Measurements from ENCODE around the gene SNRK.

Gene SNRK

GRCh38 chr3:43316783-43317460, 30.6 kb downstream of the SNRK start:
- DNase-seq (ENCODE audit: low read depth), result no peak

DNA sequence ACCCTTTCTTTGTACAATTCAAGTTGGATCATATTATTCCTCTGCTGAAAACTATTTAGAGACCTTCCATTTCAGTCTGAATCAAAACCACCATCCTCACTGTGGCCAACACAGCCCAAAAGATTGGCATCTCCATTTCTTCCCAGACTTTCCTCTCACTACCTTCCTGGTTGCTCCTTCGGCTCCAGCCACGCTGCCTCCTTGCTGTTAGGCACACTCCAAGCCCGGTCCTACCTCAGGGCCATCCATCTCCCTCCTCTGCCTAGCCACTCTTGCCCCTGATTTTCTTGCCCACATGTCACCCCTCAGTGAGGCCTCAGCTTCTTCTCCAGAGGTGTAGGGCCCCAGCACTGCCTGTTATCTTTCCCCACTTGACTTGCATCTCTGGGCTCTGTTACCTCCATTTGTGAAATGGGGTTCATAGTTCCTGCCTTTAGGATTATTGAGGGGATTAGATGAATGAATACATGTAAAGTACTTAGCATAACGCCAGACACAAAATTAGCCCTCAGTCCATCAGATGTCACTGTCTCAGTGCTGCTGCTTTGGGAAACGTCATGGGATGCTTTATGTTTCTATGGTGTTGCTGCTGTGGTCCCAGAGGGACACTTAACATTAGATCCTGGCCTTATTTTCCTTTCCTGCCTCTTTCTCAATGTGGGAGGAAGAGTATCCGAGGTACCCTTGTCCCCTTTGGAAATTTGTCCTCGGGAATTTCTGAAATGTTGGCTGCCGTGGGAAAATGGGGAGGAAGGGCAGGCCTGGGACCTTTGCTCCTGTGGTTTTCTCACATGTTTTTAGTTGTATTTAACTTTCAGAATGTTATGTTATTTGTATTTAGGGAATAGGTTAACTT, 31.3 kb downstream of the SNRK start:
- no peak for DNase-seq (ENCODE audit: low read depth)

GRCh38 chr3:43319376-43319775, 33.0 kb downstream of the SNRK start:
- DNase-seq (ENCODE audit: low read depth), result no peak

DNA sequence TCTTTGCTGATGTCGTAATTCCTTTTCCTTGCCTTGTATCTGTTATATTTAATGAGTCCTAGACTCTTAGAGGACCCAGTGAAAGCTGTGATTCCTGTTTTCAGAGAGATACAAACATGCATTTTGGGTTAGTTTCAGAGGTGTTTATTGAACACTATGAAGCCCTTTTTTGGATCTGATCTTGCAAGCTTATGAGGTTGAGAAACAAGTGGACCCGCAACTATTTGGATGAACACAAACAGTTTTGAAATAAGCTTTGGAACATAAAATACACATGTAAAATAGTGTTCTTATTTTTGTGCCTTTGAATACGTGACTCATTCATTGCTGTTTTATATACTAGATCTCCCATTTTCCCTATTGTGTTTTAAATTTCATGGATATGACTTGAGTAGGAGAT, 33.5 kb downstream of the SNRK start:
- DNase-seq (ENCODE audit: low read depth), result no peak

GRCh38 chr3:43320288-43320687, 33.9 kb downstream of the SNRK start:
- DNase-seq (ENCODE audit: low read depth), result no peak

DNA sequence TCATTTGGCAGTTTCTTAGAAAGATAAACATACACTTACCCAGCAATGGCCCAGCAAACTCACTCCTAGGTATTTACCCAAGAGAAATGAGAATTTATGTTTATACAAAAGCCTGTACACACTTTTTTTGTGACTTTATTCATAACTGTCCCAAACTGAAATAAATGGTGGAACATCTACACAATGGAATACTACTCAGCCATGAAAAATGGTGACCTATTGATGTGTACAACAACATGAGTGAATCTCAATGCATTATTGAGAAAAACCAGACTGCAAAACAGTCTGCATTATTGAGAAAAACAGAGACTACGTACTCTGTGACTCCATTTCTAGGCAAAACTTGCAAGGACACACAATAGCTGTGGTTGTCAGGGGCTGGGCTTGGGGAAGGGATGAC, 37.2 kb downstream of the SNRK start:
- DNase-seq (ENCODE audit: low read depth), result no peak

- no peak for DNase-seq (ENCODE audit: low read depth)
These were observed 40.7 kb downstream of the SNRK start for GRCh38 chr3:43326891-43327581.

DNA sequence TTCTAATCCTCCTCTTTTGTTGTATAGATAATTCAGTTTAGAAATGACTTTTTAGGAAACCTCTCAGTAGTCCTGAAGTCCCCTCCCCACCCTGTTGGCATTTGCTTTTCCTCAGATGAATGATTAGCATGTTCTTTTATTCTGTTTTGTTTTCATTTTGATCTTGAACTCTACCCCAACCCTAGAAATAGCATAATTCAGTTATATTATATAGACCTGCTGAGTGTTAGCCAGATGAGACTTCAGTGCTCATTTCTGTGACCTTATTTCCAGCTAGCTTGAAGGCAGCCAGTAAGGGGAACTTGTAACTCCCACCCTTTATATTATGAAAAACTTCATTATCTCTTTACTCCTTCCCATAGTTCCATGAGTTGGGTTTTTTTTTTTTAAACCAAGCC, 41.2 kb downstream of the SNRK start:
- DNase-seq (ENCODE audit: low read depth), result no peak

DNA sequence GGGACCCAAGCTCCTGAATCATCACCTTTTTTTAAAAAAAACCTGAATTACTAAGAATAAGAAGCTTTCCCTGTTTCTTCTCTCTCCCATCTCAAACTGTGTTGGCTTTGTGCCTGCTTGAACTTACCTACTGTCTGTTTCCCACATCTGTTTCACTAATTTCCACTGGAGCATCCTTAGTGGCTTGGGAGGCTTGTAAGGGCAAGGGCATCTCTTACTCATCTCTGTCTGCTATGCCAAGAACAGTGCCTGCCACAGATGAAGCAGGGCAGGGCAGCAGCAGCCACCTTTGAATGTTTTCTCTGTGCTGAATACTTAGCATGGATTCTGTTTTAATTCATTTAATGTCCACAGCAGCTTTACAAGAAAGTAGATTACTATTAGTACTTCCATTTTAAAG, 42.3 kb downstream of the SNRK start:
- DNase-seq (ENCODE audit: low read depth), result no peak

DNA sequence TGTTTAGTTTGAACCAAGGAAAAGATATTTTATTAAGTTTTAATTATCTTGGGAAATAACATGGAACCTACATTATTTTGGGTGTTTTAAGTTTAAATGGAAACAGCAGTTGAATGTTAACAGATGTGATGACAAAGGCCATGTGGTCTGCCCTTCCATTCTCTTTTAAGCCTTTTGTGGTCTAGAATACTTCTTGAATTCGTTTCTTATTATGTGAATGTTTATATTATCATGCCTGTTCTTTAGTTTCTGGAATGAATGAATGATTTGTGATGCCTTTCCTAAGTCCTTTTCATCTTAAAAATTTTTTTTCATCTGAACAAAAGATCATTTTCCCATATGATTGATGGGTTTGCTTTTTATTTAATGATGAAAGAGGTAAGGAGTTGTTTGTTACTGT, 44.6 kb downstream of the SNRK start:
- no peak for DNase-seq (ENCODE audit: low read depth)

DNA sequence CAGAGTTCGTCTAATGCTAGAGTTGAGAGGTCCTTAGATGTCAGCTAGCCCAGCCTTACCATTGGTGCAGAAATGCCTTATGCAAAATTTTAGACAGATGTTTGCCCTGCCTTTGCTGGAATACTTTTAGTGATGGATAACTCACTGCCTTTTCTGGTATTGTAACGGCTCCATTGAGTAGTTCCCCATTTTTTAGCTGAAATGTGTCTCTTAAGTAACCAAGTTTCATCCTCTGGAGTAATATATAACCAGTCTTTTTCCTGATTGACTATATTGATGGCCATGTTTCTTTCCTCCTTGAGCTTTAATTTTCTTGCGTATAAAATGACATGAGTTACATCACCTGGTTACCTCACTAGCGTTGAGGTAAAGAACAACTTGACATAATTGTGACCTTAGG, 45.0 kb downstream of the SNRK start:
- DNase-seq (ENCODE audit: low read depth), result no peak

DNA sequence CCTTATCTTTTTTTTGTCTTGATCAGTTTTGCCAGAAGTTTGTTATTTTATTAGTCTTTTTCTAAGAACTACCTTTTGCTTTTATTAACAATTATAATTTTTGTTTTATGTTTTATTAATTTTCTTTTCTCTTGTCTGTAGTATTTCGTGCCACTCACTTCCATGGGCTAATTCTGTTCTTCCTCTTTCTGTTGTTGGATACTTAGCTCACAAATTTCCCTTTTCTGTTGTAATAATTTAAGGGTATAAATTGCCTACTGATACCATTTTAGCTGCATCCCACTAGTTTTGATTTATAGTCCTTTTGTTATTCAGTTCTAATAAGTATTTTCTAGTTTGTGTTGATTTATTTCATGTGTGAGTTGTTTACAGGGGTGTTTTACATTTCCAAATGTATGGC, 48.6 kb downstream of the SNRK start:
- no peak for DNase-seq (ENCODE audit: low read depth)

DNA sequence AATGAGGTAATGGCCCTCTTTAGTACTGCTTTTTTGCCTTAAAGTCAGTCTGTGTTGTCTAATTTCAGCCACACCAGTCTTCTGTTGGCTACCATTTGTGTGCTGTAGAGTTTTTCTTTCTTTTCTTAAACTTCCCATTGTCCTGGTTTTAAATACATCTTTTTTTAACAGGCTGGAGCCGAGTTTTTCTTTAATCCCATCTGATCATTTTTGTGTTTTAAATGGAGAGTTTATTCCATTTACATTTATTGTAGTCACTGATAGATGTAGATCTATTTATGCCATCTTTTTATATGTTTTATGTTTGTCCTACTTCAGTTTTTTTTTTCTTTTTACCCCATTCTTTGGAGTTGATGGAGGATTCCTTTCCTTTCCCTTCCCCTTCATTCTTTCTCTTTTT, 49.5 kb downstream of the SNRK start:
- no peak for DNase-seq (ENCODE audit: low read depth)

DNA sequence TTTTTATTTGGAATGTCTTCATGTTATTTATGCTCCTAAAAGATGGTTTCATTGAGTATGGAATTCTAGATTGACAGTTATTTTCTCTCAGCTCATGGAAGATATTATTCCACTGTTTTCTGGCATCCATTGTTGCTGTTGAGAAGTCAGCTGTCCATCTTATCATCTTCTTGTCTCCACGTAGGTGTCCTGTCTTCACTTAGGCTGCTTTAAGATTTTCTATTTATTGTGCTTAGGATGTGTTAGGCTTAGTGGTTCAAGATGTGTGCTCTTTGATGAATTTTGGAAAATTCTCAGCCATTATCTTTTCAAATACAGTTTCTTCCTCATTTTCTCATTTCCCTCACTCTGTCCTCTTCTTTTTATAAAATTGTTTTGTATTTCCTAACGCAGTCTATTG, 52.0 kb downstream of the SNRK start:
- no peak for DNase-seq (ENCODE audit: low read depth)

- DNase-seq (ENCODE audit: low read depth), result no peak
These were observed 54.1 kb downstream of the SNRK start for GRCh38 chr3:43340403-43340802.

- DNase-seq (ENCODE audit: low read depth), result no peak
These were observed 55.4 kb downstream of the SNRK start for GRCh38 chr3:43341788-43342187.

DNA sequence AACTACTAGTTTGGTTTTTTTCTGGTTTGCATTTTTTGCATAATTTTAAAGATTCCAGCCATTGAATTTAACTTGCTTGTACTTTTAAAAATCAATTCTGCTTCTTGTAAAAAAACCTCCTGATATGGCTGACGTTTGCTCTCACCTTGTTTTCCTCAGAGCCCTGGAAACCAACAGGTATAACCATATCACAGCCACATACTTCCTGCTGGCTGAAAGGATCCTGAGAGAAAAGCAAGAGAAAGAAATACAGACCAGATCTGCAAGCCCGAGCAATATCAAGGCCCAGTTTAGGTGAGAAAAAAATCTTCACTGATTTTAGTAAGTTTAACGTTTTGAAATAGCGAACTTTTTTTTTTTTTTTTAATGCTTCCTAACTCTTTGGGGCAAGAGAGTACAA, 56.8 kb downstream of the SNRK start:
- no peak for DNase-seq (ENCODE audit: low read depth)

- no peak for DNase-seq (ENCODE audit: low read depth)
These were observed 57.5 kb downstream of the SNRK start for GRCh38 chr3:43343815-43344214.

DNA sequence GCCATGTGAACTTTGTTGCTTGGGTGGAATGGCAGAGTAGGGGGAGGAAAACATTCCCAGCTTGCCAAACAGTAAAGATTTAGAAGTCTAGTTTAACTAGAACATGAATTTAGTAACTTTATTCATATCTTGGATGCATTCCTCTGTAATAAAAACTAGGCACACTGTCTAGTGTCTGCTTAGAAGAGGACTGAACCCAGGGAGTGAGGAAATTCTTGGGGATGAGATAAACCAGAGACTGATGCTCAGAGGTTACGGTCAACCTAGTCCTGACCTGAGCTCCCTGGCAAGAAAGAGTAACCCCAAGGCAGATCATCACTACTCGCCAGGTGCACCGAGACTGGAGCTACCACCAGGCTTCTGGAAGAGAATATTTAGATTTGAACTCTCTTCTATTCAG, 58.2 kb downstream of the SNRK start:
- DNase-seq (ENCODE audit: low read depth), result no peak

DNA sequence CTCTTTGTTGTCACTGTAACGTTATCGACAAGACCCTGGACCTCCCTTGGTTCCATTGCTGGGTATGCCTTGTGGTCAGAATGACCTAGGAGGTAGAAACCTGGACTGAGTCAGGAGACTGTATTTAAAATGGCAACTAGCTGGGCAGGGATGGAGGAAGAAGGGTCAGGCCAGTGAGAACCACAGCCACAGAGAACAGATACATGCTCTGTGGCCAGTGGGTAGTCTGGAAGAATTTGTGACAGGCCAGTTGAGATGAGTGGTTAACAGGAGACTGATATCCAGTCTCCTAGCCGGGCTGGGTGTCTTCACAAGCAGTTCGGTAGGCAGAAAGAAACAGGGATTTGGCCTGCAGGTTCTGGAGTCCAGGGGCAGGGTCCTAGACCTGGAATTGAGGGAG, 58.9 kb downstream of the SNRK start:
- no peak for DNase-seq (ENCODE audit: low read depth)

DNA sequence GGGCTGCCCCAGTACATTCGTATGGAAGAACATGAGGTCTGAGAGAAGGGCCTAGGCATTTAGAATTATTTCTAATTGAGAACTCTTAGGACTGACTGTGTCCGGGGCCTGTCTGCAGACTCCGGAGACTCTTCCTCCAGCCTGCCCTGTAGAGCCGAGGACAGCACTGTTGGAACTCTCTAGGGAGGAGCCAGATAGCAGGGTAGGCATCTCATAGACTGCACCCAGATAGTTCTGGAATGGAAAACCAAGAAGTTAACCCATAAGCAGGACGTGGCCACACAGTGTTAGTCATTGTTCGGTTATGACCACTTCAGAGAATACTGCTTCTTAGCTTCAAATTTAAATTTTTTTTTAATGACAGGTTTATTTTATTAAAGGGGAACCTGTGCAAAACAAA, 59.5 kb downstream of the SNRK start:
- no peak for DNase-seq (ENCODE audit: low read depth)

DNA sequence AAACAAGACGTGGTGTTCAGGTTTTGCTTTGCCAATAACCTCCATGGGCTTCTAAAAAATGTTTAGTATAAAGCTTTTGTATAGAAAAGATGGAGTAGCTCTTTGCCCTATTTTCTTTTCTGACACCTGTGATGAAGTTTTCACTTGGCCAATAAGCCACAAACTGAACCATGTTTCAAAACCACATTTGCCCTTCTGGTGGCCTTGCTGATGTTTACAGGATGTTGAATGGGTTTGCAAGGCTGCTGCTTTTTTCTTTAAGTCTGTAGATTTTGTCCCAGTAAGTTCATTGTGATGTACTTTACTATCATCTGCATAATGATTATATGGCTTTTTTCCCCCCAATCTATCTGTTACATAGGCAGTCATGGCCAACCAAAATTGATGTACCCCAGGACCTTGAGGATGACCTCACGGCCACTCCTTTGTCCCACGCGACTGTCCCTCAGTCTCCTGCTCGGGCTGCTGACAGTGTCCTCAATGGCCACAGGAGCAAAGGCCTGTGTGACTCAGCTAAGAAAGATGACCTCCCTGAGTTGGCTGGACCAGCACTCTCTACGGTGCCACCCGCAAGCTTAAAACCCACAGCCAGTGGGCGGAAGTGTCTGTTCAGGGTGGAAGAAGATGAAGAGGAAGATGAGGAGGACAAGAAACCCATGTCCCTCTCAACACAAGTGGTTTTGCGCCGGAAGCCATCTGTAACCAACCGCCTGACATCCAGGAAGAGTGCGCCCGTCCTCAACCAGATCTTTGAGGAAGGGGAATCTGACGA, 60.8 kb downstream of the SNRK start:
- no peak for DNase-seq (ENCODE audit: low read depth)
